ENCODE measurements around the gene TSC1. TPM values are rescaled to one million over a fixed set of nuclear protein-coding genes. Genes with fewer than 3 reads are reported as not detected.
"Not testable (repeated sequence)": the region's sequence is repeated elsewhere in the genome, so short reads cannot be mapped to it uniquely, and the experiment has no call there.

Gene TSC1
- total and polyA plus RNA-seq, 2 donors, result 12.1 to 65.8 TPM

DNA sequence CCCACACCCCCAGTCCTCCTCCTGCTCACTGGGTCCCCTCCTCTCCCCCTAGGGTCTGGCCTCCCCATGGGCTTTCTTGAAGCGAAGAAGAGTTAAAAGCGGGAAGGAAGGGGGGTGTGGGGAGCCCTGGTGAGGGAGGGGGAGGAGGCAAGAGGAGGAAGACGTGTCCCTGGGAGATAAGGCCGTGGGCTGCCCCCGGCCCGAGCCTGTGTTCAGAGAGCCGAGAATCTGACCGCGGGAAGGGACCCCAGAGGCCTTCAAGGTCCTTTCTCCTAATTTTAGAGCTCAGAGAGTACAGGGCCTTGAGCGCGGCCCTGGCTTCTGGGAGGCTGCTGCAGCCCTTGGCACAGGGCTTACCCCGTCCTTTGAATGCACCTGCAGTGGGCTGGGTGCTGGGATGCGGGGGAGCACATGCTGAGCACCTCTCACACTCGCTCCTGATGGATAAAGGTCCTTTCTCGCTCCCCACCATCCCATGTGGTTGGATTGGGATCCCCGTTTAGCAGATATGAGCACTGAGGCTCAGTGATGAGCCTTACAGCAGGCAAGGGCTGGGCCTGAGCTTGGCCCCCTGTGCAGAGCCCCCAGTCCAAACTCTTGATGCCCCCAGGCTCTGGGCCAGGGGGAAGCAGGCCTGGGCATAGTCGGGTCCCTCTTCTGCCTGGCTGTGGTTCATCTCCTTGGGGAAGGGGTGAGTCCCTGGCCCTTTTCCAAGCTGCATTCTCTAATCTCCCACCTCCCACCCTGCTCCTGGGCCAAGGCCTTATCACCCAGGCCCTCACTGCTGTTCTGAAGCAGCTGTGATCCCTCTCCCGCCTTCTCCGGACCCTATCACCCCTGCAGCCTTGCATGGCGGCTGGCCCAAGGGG, 40.0 kb upstream of the TSC1 start:
- no peak overlapping the region for H3K4me3 ChIP-seq (ENCODE audit: low read depth, low read length)
- no peak for DNase-seq (ENCODE audit: extremely low spot score)
- H3K27ac ChIP-seq (ENCODE audit: low read depth), result no peak overlapping the region
- 49% methylated on average over 20 of the region's 20 CpGs for WGBS
- no peaks in the 10 kb centered on the region for H3K4me1 ChIP-seq (ENCODE audit: insufficient read depth)
- H3K36me3 ChIP-seq (ENCODE audit: insufficient read depth), result no peaks in the 10 kb centered on the region

DNA sequence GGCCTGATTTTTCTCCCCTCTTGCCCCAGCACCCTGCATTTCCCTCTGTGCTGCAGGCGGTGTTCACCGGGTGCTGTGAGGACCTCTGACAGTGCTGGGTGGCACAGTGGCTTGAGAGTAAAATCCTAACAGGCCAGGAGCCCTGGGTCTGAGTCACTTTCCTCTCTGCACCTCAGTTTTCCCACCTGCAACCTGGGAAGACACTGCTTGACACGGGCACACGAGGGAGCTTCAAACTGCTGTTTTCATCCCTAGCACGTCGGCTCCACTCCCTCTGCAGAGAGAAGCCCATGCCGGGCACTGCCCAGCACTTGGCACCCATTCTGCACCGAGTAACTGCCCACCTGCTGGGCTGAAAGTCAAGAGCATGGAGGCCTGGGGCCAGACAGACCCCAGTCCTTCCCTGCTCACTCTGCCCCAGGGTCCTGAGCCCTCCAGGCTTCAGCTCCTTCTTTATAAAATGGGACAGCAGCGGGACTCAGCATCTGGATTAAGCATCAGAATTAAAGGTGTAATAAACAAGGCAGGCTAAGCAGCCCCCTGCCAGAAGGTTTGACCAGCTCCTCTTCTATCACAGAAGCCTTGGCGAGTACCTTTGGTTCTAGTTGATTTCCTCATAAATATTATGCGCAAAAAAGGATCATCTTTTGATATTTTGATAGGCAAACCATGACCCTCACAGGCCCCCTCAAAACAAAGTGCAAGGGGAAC, 39.2 kb upstream of the TSC1 start:
- no peak for DNase-seq (ENCODE audit: extremely low spot score)
- no peaks in the 10 kb centered on the region for H3K36me3 ChIP-seq (ENCODE audit: insufficient read depth)
- 74% methylated on average over 11 of the region's 11 CpGs for WGBS
- no peak overlapping the region for H3K4me3 ChIP-seq (ENCODE audit: low read depth, low read length)
- H3K4me1 ChIP-seq (ENCODE audit: insufficient read depth), result no peaks in the 10 kb centered on the region
- H3K27ac ChIP-seq (ENCODE audit: low read depth), result no peak overlapping the region

DNA sequence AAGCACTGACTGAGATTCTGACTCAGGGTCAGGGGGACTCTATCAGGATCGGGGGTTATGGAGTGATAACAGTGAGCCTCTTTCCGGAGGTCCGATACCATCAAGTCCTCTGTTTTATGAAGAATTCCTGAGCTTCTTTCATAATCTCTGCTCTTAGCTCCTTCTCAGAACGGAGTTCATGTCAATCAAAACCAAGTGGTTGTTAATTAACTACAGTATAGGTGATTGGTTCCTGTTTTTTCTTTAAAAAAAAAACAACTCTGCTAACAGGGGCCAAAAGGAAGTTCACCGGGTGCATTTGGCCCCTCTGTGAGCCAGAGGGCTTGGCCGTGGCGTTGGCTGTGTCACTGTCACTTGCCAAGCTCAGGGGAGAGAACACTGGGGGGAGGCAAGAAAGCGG, 38.0 kb upstream of the TSC1 start:
- Histone ChIP-seq H3K4me1 (ENCODE audit: insufficient read depth) (no peaks in the 10 kb centered on the region), H3K27ac (ENCODE audit: low read depth) (no peak overlapping the region), H3K36me3 (ENCODE audit: insufficient read depth) (no peaks in the 10 kb centered on the region), H3K4me3 (ENCODE audit: low read depth, low read length) (no peak overlapping the region)
- DNase-seq (ENCODE audit: extremely low spot score), result no peak
- 48% methylated on average over 8 of the region's 8 CpGs for WGBS

DNA sequence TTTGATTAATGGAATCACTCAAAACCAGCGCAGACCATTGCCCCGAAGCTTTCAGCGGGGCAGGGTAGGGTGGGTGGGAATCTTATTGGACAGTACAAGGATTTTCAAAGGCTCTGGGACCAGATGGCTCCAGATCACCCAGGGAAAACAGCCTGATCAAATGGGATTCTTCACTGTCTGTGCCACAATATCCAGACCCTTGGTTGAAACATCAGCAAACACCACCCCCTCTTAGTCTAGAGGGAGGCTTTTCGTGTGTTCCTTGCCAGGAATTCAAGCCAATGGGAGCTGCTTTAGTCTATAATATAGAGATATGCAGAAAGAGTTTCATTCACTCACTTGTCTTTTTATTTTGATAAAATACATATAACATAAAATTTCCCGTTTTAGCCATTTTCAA, 35.7 kb upstream of the TSC1 start:
- no peak overlapping the region for H3K27ac ChIP-seq (ENCODE audit: low read depth)
- WGBS, result 61% methylated on average over 5 of the region's 5 CpGs
- H3K36me3 ChIP-seq (ENCODE audit: insufficient read depth), result no peaks in the 10 kb centered on the region
- no peaks in the 10 kb centered on the region for H3K4me1 ChIP-seq (ENCODE audit: insufficient read depth)
- no peak overlapping the region for H3K4me3 ChIP-seq (ENCODE audit: low read depth, low read length)
- no peak for DNase-seq (ENCODE audit: extremely low spot score)

DNA sequence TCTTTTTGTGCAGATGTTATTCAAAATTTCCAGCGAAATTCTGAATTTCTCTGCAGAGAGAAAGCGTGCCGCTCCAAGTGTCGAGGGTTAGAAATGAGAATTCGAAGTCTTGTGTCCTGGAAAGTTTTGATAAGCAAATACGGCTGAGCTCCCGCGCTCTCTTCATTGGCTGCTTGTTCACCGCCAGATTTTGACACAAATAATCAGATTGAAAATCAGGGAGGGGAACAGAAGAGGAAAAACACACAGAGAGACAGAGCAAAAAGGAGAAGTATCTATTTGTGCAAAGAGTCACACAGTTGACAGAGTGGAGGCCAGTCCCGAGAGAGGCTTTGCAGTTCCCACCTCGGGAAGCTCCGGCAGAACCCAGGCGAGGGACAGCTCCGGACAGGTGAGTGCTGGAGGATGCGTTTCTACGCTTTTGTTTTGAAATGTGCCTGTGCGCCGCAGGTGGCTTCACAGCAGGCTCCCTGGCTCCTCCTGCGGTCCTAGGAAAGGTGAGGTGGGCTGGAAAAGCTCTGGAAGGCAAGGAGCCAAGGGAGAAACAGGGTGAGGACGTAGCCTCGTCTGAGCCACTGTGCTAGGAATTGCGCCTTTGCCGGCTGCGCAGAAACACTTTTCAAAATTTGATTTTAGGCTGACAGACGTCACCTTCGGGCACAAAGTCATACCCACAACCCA, 34.2 kb upstream of the TSC1 start, which contains the start of gene GFI1B:
GFI1B (plus strand) TSS at position 244 of the 681 bp plus-strand sequence. CDS start 7,985 bp downstream, outside the sequence.
- Histone ChIP-seq H3K4me3 (ENCODE audit: low read depth, low read length) (no peak within 1 kb of the TSS), H3K36me3 (ENCODE audit: insufficient read depth) (no peaks in the 10 kb centered on the region), H3K27ac (ENCODE audit: low read depth) (no peak within 1 kb of the TSS), H3K4me1 (ENCODE audit: insufficient read depth) (no peaks in the 10 kb centered on the region)
- no peak for DNase-seq (ENCODE audit: extremely low spot score)
- WGBS, result 20% methylated on average over 26 of the region's 26 CpGs

DNA sequence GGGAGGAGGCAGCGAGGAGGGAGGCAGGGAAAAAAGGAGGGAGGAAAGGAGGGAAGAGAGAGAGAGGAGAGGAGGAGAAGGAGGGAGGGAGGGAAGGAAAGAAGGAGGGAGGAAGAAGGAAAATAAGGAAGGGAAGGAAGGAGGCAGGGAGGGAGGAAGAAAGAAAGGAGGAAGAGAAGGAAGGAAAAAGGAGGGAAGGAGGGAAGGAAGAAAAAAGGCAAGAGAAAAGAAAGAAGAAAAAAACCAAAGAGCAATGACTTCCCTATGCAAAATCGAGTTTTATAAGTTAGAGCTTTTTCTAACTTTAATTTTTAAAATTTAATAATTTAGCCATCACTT, 33.7 kb upstream of the TSC1 start:
- no peak overlapping the region for H3K4me3 ChIP-seq (ENCODE audit: low read depth, low read length)
- DNase-seq (ENCODE audit: extremely low spot score), result no peak
- WGBS, result 18% methylated on average over 2 of the region's 2 CpGs
- H3K27ac ChIP-seq (ENCODE audit: low read depth), result no peak overlapping the region
- H3K4me1 ChIP-seq (ENCODE audit: insufficient read depth), result no peaks in the 10 kb centered on the region
- no peaks in the 10 kb centered on the region for H3K36me3 ChIP-seq (ENCODE audit: insufficient read depth)

DNA sequence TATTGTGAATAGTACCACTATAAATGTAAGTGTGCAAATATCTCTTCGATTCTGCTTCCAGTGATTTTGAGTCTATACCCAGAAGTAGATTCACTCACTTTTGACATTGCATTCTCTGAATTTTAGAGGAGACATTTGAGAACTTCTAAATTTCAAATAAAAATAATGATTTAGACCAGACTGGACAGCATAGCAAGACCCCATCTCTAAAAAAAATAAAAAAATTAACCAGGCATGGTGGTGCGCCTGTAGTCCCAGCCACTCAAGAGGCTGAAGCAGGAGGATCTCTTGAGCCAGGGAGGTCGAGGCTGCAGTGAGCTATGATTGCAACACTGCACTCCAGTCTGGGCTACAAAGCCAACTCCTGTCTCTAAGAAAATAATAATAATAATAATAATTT, 32.2 kb upstream of the TSC1 start:
- Histone ChIP-seq H3K4me1 (ENCODE audit: insufficient read depth) (no peaks in the 10 kb centered on the region), H3K4me3 (ENCODE audit: low read depth, low read length) (no peak overlapping the region), H3K36me3 (ENCODE audit: insufficient read depth) (no peaks in the 10 kb centered on the region), H3K27ac (ENCODE audit: low read depth) (no peak overlapping the region)
- 90% methylated on average over 3 of the region's 3 CpGs for WGBS
- no peak for DNase-seq (ENCODE audit: extremely low spot score)

DNA sequence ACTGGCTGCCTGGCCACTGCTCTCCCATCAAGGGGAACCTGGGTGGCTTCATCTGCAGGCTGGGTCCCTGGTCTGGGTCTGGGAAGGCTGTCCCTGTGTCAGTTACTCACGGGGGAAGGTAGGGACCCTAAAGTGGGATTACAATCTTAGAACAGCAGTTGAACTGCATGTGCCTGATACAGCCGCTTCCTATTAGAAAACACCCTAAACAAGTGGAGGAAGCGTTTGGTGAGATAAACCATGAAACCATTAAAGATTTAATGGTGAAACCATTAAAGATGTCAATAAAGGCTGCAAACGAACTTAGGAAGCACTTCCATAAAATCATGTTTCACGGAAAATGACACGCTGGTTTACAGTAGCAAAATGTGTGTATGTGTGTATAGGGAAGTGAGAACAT, 31.5 kb upstream of the TSC1 start:
- no peaks in the 10 kb centered on the region for H3K36me3 ChIP-seq (ENCODE audit: insufficient read depth)
- DNase-seq (ENCODE audit: extremely low spot score), result no peak
- no peaks in the 10 kb centered on the region for H3K4me1 ChIP-seq (ENCODE audit: insufficient read depth)
- 30% methylated on average over 6 of the region's 6 CpGs for WGBS
- H3K4me3 ChIP-seq (ENCODE audit: low read depth, low read length), result no peak overlapping the region
- H3K27ac ChIP-seq (ENCODE audit: low read depth), result no peak overlapping the region

DNA sequence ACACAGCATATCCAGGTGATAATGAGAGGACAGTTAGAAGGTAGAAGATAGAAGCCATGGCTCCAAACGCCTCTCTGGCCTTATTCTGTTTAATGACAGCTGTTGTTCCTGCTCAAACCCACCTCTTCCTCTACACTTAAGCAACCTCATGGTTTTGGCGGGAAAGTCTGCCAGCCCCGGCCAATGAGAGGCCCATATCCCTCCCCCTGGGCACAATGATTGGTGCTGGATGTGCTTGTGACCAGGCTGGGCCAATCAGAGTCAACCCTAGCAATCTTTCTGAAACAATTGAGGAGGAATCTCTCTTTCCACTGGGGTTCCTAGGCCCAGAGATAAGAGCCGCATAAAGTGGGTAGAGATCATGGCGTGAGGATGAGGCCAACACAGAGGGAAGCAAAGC, 29.3 kb upstream of the TSC1 start:
- no peak for DNase-seq (ENCODE audit: extremely low spot score)
- no peaks in the 10 kb centered on the region for H3K36me3 ChIP-seq (ENCODE audit: insufficient read depth)
- H3K27ac ChIP-seq (ENCODE audit: low read depth), result no peak overlapping the region
- H3K4me1 ChIP-seq (ENCODE audit: insufficient read depth), result no peaks in the 10 kb centered on the region
- no peak overlapping the region for H3K4me3 ChIP-seq (ENCODE audit: low read depth, low read length)
- 88% methylated on average over 5 of the region's 5 CpGs for WGBS

DNA sequence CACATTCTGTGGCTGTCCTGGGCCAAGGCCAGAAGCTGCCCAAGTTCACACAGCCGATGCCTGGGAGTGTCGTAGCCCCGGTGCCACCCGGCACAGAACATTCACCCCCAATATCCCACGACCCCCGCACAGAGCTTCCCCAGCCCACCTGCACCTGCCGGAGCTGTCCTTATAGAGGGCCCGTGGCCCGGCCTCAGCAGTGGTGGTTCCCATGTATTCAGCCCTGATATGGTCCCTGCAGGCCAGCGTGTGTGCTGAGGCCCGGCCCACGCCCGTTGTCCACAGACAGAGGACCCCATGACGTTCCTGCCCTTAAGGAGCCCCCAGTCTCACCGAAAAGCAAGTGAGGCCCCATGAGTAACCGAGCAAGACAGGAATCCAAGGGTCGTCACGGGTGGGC, 28.8 kb upstream of the TSC1 start:
- DNase-seq (ENCODE audit: extremely low spot score), result no peak
- no peak overlapping the region for H3K27ac ChIP-seq (ENCODE audit: low read depth)
- WGBS, result 78% methylated on average over 18 of the region's 18 CpGs
- H3K4me3 ChIP-seq (ENCODE audit: low read depth, low read length), result no peak overlapping the region
- H3K36me3 ChIP-seq (ENCODE audit: insufficient read depth), result no peaks in the 10 kb centered on the region
- no peaks in the 10 kb centered on the region for H3K4me1 ChIP-seq (ENCODE audit: insufficient read depth)

DNA sequence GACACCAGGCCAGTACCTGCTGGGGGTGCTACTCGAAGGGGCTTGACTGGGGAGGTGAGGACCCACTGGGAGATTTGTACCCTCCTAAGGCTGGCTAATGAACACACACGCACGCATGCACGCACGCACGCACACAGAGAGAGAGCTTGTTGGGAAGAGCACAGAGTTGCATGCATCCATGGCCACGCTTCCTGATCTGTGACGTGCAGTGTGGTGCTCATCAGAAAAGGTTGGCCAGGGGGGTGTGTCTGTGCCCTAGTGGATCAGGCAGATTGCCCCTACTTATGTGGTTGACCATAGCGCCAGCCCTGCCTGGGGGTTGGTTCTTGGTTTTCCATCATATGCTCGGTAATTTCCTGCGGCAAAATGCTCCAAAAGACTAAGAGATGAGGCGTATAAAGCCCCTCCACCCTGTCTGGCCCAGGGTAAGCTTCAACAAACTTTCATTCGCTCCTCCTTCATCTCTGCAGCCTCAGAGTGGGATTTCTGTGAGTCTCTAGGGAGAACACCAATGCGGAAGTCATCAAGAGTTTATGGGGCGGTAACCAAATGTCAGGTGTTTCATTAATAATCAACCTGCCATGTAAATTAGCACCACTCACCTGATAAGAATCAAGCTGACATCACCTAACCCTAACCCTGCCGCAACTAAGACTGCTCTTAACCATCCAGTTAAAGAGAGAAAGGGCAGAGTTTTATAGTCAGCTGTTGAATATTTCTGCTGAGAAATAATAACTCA, 26.1 kb upstream of the TSC1 start:
- H3K4me1 ChIP-seq (ENCODE audit: insufficient read depth), result no peaks in the 10 kb centered on the region
- 85% methylated on average over 16 of the region's 16 CpGs for WGBS
- no peak overlapping the region for H3K27ac ChIP-seq (ENCODE audit: low read depth)
- no peak for DNase-seq (ENCODE audit: extremely low spot score)
- no peaks in the 10 kb centered on the region for H3K36me3 ChIP-seq (ENCODE audit: insufficient read depth)
- no peak overlapping the region for H3K4me3 ChIP-seq (ENCODE audit: low read depth, low read length)

DNA sequence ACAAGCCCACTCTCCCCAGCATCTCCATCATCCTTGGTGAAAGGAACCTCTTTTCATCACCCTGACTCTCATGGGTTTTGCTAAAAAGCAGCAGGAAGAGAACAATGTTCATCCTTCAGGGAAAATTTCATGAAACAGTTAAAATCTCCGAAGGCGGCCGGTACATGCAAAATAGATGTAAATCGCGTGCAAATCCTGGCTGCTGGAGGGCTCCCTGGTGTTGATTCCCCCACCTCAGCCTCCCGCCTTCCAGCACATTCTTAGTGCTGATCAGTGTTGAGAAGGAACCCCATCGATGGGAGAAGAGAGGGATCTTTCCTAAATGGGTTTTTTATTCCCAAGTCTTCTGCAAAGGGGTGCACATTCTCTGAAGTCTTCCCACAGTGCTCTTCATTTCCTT, 25.4 kb upstream of the TSC1 start:
- no peak overlapping the region for H3K4me3 ChIP-seq (ENCODE audit: low read depth, low read length)
- no peaks in the 10 kb centered on the region for H3K4me1 ChIP-seq (ENCODE audit: insufficient read depth)
- H3K36me3 ChIP-seq (ENCODE audit: insufficient read depth), result no peaks in the 10 kb centered on the region
- WGBS, result 47% methylated on average over 7 of the region's 7 CpGs
- no peak for DNase-seq (ENCODE audit: extremely low spot score)
- H3K27ac ChIP-seq (ENCODE audit: low read depth), result no peak overlapping the region

DNA sequence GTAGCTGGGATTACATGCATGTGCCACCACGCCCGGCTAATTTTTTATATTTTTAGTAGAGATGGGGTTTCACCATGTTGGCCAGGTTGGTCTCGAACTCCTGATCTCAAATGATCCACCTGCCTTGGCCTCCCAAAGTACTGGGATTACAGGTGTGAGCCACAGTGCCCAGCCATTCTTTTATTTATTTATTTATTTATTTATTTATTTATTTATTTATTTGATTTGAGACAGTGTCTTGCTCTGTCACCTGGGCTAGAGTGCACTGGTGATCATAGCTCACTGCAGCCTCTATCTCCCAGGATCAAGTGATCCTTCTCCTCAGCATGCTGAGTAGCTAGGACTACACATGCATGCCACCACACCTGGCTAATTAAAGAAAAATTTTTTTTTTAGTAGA, 23.5 kb upstream of the TSC1 start:
- WGBS, result 92% methylated on average over 3 of the region's 3 CpGs
- H3K4me1 ChIP-seq (ENCODE audit: insufficient read depth); H3K36me3 ChIP-seq (ENCODE audit: insufficient read depth); H3K27ac ChIP-seq (ENCODE audit: low read depth); DNase-seq (ENCODE audit: extremely low spot score); H3K4me3 ChIP-seq (ENCODE audit: low read depth, low read length): not testable (repeated sequence)

All from urinary bladder (tissue), 4 donors.